Activated naive CD4-positive, alpha-beta T cell treated with Interleukin-2 at 50 U/mL for 16 hours (primary cell): ENCODE results near the gene FOXO1.
A peak's percentile ranks its signal among the peaks of the same experiment; 100 is the strongest.

Experiments
- DNase-seq: peaks from one replicate; pipeline ENCODE4 v3.0.0-alpha.2; 2020

Gene FOXO1

DNA sequence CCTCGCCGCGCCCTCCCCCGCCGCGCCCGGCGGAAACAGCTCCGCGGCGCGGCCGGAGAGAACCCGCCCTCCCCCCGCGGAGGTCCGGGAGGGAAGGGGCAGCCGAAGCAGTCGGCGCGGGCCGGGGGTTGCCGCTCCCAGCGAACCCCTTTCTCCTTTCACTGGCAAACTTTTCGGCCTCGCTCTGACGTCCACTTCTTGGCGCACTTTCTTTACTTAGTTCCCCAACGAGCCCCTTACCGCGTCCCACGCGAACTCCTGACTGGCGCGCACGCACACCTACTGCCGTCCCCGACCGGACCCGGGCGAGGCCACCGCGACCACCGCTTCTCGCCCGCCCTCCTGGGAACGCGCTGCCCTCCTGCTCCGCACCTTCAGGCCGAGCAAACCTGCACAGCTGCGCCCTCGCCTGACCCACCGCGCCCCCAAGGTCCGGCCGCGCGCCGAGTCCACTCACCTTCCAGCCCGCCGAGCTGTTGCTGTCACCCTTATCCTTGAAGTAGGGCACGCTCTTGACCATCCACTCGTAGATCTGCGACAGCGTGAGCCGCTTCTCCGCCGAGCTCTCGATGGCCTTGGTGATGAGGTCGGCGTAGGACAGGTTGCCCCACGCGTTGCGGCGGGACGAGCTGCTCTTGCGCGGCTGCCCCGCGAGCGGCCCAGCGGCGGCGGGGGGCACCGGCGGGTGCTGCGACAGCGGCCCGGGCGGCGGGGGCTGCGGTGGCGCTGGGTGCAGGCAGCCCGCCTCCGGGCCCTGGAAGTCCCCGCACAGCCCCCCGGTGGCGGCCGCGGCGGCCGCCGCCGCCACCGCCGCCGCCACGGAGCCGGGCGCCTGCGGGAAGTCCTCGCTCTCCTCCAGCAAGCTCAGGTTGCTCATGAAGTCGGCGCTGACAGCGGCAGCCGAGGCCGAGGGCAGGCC, 1.1 kb downstream of the FOXO1 start:
- peak; percentile 57 for DNase-seq

DNA sequence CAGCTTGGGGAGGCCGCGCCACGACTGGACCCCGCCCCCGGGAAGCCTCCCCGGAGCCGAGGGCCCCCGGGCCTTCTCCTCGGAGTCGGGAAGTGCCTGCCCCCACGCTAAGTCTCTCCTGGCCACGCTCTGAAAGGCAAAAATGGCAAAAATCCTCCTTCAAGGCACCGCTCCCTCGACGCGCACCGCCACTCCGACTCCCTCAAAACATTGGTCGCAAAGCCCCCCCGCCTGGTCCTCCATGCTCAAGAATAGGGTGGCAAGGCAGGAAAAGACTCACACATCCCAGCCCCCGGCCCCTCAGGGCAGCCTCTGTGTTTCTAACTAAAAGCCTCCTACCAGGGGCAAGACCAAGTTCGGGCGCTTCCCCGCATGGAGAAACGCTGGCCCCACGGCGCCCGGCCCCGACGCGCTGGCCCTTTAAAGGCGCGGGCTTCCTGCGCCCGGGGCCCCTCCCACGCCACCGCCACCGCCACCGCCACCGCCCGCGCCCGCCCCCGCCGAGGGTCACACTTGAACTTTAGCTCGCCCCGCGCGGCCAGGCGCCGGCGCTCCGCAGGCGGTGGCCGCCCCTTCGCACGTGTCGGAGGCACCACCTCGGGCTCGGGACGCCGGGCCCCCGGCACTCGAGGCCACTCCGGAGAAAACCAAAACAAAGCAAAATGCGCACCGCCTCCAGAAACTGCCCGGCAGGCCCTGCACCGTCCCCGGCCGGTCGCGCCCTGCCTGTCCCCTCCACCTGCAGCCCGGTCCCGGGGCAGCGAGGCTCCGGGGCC, 1.9 kb downstream of the FOXO1 start:
- DNase-seq = peak; percentile 69

DNA sequence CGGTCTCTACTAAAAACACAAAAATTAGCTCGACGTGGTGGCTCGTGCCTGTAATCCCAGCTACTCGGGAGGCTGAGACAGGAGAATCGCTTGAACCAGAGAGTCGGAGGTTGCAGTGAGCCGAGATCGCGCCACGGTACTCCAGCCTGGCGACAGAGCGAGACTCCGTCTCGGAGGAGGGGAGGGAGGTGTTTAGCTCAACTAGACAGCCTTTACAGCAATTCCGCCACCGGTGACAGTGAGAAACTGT, 2.4 kb downstream of the FOXO1 start:
- peak; percentile 77 for DNase-seq

DNA sequence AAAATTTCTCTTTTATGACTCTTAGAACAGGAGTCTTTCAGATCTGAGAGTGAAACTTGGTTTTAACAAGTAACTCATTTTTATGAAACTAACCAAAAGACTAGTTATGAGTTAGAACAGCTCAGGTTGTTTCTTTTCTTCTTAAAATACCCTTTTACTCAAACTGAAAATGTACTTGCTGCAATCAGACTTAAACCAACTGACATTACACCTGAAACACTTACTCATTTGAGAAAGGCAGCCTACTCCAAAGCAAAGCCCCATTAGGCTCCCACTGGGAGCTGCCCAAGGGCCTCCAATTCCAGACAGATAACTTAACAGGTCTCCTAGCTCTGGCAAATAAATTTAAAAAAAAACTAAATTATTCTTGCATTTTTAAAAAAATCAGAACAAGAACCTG, 3.6 kb downstream of the FOXO1 start:
- peak; percentile 45 for DNase-seq

DNA sequence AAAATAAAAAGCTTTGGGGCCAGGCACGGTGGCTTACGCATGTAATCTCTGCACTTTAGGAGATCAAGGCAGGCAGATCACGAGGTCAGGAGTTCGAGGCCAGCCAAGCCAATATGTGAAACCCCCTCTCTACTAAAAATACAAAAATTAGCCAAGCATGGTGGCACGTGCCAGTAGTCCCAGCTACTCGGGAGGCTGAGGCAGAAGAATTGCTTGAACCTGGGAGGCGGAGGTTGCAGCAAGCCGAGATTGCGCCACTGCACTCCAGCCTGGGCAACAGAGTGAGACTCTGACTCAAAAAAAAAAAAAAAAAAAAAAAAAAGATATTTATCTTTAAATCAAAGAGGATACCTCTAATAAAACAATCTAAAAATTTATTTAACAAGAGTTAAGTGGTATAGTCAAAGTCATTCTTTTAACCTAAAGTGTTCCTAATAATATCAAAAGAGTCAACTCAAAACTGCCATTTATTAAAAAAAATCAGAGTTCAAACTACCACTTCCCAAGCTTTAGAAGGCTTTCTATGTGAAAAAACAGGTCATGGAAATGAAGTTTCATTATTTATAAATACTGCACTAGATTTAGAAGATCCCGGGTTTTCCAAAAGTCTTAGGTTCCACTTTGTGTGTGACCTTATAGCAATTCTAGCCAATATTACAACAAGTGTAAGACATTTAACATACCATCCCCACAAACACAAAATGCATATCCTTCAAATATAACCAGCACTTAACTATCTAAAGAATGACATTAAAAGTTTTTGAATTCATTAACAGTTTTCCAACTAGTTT, 4.4 kb downstream of the FOXO1 start:
- DNase-seq = no peak

DNA sequence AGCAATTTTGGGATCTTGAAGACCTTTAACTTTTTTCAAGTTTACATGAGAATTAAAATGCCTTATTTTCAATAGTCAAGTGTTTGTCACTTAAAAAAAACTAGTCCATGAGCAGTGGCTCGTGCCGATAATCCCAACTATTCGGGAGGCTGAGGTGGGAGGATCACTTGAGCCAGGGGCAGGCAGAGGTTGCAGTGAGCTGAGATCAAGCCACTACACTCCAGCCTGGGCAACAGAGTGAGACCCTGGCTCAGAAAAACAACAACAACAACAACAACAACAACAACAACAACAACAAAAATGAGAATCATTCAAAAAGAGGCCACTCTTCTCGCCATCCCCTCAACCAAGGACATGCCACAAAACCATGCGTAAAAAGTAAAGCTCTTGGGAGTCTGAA, 5.7 kb downstream of the FOXO1 start:
- DNase-seq = no peak

DNA sequence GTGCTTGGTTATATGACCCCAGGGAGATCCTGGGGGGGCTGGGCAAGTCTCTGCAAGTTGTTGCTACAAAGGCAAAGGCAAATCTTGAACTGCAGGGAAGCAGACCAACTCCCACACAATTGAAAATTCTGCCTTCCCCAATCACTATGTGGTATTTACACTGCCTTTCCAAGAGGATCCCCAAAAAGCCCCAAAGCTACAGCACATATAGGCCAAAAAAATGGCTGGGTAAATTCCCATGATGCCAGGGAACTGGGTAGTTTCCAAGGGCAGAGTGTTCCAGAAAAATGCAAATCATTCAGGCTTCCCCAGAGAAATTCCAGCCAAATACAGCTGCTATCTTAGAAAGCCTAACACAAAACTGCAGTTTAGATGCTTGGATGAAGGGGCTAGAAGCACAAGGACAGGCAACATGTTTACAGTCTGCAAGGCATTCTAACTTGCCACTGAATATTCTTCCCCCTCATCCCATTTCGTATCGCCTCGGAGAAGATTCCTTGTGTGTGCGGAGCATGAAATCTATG, 6.2 kb downstream of the FOXO1 start:
- no peak for DNase-seq

DNA sequence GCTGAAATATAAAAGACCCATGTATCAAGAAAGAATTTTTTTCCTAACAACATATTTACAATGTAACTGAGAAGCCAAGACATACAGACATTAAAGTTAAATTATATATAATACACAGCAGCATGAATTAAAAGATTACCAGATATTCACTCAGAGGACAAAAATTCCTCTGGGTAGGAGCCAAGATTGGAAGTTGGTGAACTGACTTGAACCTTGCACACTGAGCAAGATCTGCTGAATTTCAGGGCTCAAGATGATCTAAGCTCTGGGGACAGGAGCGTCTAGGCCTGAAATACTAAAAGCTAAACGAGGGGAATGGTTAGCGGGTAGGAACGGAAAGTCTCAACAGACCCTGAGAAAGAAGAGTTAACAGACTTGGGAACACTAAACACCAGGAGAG, 8.5 kb downstream of the FOXO1 start:
- DNase-seq = no peak

DNA sequence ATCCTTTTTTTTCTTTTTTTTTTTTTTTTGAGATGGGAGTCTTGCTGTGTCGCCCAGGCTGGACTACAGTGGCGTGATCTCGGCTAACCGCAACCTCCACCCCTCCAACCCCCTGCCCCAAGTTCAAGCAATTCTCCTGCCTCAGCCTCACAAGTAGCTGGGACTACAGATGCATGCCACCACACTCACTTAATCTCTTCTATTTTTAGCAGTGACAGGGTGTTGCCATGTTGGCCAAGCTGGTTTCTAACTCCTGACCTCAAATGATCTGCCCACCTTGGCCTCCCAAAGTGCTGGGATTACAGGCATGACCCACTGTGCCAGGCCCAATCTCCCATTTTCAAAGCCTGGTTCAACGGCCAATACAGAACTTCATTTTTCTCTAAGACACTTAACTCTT, 9.1 kb downstream of the FOXO1 start:
- no peak for DNase-seq

DNA sequence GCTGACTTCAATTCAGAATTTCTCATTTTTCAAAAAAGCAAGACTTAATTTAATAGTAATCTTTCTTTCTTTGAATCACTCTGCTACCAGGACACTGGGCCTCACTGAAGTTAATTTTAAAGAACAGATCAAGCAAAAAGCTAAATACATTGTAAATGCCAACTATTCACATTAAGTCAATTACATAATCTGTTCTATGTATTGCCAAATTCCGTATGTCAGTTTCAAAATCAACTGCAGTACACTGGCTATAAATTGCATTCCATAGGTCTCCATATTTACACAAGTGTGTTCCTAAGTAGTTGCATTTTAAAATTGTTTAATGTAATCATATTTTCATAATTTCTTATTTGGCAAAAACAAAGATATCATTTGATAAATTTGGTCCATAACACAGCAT, 10.1 kb downstream of the FOXO1 start:
- DNase-seq = no peak

DNA sequence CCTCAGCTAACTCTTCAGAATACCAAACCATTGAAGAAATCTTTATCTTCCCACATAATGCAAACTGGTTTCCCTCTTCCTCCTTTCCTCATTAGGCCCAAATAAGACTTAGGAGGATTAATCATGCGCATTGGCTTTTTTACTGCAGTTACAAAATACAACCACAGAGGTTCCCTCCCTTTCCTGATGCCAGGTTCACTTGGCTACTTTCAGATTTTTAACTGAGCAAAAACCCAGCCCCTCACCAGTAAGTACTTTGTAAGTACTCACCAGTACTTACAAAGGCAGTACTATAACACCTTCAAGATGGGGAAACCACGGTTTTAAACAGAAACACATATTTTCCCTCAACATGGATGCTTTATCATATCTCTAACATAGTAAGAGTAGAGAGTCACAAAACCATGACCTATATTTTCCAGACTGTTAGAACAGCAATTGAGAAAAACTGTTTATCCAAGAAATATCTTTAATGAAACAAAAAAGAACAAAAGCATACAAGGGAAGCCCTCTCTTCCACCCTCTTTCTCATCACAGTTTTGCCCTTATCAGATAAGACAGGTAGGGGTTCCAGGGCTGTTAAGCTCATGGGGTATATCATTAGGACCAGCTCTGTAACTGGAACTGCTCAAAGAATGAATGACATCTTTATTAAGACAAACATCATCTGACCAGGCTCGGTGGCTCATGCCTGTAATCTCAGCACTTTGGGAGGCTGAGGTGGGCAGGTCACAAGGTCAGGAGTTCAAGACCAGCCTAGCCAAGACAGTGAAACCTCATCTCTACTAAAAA, 12.7 kb downstream of the FOXO1 start:
- DNase-seq = peak; percentile 35

DNA sequence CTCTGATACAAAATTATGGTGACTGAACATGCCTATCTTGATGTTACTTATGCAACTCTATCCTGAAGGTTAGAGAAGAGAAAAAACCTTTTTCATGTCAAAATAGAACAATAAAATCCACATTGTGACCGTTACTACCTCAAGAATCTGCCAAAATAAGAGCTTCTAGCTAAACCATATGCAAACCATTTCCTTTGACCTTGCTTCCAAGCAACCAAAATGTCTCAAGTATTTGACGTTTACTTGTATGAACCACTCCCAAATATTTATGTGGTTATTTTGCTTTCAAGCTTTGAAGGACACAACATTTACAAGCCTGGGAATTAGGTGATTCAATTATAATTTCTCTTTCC, 13.9 kb downstream of the FOXO1 start:
- DNase-seq = no peak

DNA sequence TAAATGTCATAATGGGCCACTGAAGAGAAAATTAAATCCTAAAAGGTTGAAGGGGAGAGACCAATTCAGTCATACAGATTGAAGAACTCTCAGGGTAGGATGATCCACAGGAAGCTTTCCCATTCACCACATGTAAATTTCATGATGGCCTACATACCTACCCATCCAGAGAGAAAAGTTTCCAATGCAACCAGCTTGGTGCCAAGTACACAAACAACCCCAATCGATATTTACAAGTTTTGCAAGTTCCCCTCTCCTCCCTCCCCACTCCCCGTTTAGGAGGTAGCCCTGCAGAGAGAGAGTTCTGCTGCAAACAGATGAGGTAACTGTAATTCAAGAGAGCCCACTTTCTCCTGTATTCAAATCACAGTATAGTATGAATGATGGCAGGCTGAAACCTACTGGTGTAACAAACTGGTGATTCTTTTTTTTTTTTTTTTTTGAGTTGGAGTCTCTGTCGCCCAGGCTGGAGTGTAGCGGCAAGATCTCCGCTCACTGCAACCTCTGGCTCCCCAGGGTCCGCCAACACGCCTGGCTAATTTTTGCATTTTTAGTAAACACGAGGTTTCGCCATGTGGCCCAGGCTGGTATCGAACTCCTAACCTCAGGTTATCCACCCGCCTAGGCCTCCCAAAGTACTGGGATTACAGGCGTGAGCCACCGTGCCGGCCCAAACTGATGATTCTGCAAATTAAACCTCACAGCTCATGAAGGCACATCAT, 14.4 kb downstream of the FOXO1 start:
- no peak for DNase-seq

DNA sequence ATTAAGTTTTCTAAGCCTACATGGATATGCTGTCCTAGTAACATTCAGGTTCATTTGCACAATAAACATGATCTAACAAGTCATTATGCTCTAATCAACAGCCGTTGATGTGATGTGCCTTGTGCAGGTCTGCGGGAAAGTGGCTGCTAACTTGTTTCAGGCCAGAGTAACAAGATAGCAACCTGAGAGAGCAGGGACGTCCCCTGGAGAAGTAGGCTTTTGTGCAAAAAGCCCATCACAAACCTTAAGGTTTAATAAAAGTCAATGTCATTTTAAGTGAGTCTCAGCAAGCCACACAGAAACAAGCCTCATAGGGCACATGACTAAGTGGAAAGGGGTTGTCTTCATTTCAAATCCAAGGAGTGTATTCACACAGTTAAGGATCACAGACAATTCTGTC, 17.6 kb downstream of the FOXO1 start:
- no peak for DNase-seq

DNA sequence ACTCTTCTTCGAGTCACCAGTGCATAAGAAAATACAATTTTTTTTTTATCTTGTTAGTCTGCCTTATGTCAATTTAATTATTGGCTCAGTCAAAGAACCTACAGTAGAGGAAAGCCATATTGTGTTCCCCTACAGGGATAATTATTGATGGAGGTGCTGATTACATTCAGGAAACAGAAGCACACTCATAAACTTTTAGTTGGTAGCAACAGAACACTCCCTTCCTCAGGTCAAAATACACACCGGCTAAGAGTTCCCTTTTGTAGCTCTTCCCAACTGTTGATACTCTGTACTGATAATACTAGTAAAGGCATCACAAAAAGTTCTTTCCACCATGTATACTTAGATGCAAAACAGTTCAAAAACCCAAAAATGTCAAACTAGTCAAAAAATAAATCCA, 18.4 kb downstream of the FOXO1 start:
- no peak for DNase-seq

DNA sequence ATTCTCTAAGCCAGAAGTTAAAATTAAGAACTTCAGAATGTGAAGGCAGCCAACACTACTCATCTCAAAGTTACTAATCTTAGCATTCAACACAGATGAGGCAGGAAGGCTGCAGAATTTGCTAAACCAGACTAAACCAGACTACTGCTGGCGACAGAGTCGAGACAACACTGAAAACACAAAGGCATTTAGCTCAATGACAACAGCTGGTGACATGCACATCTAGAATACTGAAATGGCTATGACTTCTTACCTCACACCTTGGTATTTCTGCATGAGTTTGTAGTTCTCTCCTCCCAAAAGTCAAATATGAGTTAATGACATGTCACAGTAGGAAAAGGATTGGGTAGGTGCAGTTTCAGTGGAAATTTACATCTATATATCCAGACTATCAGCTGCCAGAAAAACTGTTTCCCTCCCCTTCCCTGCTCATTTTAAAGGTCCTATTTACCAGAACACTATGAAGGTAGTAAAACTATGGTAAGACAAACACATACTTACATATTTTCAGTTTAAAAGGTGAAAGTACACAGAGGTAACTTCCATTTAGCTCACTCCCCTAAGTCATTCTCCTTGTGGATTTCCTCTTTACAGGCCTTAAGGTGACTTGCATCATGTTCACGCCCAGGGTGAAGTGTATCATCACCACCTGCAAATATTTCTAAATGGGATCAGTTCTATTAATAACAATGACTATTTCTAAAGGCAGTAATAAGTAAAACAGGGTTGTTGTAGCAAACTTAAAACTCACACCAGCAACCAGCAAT, 21.4 kb downstream of the FOXO1 start:
- no peak for DNase-seq

DNA sequence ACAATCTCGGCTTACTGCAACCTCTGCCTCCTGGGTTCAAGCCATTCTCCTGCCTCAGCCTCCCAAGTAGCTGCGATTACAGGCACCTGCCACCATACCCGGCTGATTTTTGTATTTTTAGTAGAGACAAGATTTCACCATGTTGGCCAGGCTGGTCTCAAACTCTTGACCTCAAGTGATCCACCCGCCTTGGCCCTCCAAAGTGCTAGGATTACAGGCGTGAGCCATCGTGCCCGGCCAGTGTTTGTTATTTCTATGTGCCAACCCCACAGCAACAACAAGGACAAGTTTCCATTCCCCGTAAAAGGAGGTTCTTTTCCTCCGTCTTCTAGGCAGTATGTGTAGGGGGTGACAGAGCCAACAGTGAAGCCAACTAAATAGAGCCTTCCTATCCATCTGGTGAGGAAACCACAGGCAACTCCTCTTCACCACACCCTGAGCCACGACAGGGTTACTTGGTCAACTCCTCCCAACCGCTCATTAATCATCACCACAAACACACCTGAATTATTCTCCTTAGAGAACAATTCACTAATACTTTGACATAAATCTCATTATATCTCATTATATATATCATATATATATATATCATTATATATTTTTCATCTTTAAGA, 25.5 kb downstream of the FOXO1 start:
- DNase-seq = peak; percentile 43

DNA sequence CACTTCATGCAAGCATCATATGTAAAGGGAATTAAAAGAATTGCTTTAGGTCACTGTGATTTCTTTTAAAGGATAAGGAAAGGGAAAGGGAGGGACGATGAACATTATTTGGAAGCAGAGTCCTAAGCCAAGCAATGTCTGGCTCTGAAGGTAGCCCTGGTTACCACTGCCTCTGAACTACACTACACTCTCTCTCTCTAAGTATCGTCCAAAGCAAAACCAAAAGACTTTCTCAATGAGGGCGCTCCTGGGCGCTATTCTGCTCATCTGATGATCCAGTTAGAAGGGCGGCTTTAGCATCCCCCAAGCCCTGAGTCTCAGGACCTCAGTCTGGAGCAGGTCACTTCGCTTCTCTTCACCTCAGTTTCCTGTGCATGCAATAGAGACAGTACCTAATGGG, 26.2 kb downstream of the FOXO1 start:
- no peak for DNase-seq

DNA sequence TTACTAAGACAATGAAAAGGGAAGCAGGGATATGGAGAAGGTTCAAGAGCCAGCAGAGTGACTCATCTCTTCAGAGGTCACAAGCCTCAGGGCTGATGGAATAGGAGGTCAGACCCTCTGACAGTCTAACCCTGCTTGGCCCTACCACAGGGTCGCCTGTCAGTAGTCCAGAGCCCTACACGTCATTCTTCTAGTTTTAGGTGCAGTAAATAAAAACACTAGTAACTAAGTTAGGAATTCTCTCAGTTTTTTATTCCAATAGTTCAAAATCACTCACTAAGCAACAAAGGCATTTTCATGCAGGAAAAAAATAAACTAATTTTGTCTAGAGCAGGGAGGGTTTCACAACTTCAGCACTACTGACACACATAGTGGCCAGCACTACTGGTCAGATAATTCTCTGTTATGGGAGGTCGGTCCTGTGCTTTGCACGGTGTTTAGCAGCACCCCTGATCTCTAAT, 27.2 kb downstream of the FOXO1 start:
- DNase-seq = no peak

DNA sequence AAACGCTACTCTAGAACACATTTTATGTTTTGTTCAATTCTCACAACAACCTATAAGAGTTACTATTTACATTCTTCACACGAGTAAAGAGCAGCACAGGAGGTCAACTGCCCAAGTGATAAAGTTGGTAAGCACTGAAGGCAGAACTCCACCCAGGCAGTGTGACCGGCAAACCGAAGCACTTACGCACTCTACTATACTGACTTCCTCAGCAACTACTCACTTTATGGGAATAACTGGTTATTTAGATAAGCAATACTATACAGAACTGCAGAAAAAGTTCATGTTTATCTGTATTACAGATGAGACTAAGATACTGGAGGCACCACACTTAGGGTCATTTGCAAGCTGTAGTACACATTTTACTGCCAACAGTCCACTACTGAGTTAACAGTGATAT, 28.8 kb downstream of the FOXO1 start:
- no peak for DNase-seq
